Measurements from ENCODE around the gene CLTCL1.

DNA sequence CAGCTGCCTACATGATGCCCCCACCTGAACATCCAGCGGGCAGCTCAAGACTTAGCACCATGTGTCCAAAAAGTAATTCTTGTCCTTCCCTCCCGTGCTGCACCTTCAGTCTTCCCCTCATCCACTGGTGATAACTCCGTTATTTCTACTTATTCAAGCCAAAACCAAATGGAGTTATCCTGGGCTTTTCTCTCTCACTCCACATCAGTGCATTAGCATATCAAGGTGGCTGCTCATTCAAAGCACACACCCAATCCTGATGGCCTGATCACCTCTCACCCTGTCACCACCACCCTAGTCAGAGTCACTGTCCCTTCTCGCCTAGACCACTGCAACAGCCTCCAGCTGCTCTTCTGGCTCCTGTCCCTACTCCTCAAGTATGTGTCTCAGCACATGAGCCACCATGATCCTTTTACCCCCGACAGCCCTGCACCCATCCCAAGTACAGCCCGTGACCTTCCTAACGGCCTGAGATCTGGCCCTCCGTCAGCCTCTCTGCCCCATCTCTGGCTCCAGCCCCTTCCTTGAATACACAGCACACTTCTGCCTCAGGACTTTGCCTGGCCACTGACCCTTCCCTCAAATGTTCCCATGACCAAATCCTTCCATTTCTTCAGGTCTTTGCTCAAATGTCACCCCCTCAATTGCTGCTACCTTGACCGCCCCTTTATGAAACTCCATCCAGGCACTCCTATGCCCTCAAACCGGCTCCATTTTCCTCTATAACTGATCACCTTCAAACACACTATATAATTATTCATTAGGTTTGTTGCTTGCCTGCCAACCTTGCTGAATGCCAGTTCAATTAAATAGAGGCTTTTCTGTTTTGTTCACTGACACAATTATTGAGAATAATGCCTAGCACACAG is 93.3 kb downstream of the CLTCL1 start:
- TF ChIP-seq, protein P1, sequence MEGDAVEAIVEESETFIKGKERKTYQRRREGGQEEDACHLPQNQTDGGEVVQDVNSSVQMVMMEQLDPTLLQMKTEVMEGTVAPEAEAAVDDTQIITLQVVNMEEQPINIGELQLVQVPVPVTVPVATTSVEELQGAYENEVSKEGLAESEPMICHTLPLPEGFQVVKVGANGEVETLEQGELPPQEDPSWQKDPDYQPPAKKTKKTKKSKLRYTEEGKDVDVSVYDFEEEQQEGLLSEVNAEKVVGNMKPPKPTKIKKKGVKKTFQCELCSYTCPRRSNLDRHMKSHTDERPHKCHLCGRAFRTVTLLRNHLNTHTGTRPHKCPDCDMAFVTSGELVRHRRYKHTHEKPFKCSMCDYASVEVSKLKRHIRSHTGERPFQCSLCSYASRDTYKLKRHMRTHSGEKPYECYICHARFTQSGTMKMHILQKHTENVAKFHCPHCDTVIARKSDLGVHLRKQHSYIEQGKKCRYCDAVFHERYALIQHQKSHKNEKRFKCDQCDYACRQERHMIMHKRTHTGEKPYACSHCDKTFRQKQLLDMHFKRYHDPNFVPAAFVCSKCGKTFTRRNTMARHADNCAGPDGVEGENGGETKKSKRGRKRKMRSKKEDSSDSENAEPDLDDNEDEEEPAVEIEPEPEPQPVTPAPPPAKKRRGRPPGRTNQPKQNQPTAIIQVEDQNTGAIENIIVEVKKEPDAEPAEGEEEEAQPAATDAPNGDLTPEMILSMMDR (IDR thresholded peaks at IDR 0.05): no peak
- no peak for TF ChIP-seq POLR2A (IDR thresholded peaks at IDR 0.05)
